ENCODE results near the gene KATNB1.
A peak's percentile ranks its signal among the peaks of the same experiment; 100 is the strongest.

DNA sequence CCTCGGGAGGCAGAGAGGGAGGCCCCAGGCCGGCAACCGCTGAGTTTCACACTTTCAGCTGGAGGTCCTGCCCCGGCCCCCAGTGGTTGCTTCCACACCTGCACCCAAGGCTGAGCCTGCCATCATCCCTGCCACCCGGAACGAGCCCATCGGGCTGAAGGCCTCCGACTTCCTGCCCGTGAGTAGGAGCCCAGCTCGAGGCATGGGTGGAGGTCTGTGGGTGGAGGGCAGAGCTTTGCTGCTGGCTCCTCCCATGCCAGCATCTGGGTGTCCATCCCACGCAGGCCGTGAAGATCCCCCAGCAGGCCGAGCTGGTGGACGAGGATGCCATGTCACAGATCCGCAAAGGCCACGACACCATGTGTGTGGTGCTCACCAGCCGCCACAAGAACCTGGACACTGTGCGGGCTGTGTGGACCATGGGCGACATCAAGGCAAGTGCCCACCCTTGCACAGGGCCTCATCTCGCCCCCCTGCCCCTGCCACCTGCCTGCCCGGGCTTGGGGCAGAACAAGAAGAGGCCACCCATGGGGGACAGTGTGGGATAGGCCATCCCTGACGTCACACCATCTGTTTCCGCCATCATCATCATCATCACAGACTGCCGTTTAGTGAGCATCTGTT, 19.6 kb downstream of the KATNB1 start:
- TF ChIP-seq CTCF (IDR thresholded peaks at IDR 0.05 in 8 of 11, conservative IDR thresholded peaks at IDR 0.05 in 3 of 11), result peak in 1 of 11 experiments; percentile 10
- TF ChIP-seq POLR2A (IDR thresholded peaks at IDR 0.05), result no peak
- TF ChIP-seq POLR2AphosphoS5 (IDR thresholded peaks at IDR 0.05), result peak in 1 of 3 donors; percentile 21

Measured in spleen (tissue), 7 donors.